ENCODE data around the gene CNTNAP2. TPM values are rescaled to one million over a fixed set of nuclear protein-coding genes. Genes with fewer than 3 reads are reported as not detected.

CNTNAP2 gene
- total and polyA plus RNA-seq, 4 donors = 0.14 to 2.3 (median 1.1) TPM

GRCh38 chr7:146702898-146703297 lies 586.3 kb downstream of the CNTNAP2 start (continued):
- no peak for TF ChIP-seq REST (IDR thresholded peaks at IDR 0.05)

GRCh38 chr7:146709451-146710027 lies 592.9 kb downstream of the CNTNAP2 start:
- Histone ChIP-seq H3K27me3 (ENCODE audit: control insufficient read depth in 4 of 4, insufficient read depth in 4 of 4, low read length in 3 of 4) (no peaks in the 10 kb centered on the region), H3K27ac (ENCODE audit: low read depth in 1 of 2, low read length in 2 of 2) (no peak overlapping the region), H3K9ac (ENCODE audit: low read depth in 1 of 2, low read length in 2 of 2) (no peak overlapping the region), H3K36me3 (ENCODE audit: control insufficient read depth in 4 of 4, insufficient read depth in 3 of 4, low read depth in 1 of 4, low read length in 3 of 4) (no peaks in the 10 kb centered on the region), H3K4me1 (ENCODE audit: control insufficient read depth in 4 of 4, insufficient read depth in 4 of 4, low read length in 3 of 4) (no peaks in the 10 kb centered on the region), H3K9me3 (ENCODE audit: control insufficient read depth in 4 of 4, low read length in 3 of 4) (peaks cover 0 to 3% (median 0%) of the 10 kb centered on the region in 4 donors), H3K4me3 (ENCODE audit: low read depth in 1 of 3, low read length in 3 of 3) (no peak overlapping the region)
- DNase-seq (ENCODE audit: low spot score) = no peak
- TF ChIP-seq GABPA (IDR thresholded peaks at IDR 0.05 in 1 of 2, conservative IDR thresholded peaks at IDR 0.05 in 1 of 2) = no peak
- TF ChIP-seq TAF1 (conservative IDR thresholded peaks at IDR 0.05) = no peak
- TF ChIP-seq YY1 (IDR thresholded peaks at IDR 0.05) = no peak
- TF ChIP-seq REST (IDR thresholded peaks at IDR 0.05) = no peak
- no peak for TF ChIP-seq EGR1 (IDR thresholded peaks at IDR 0.05; ENCODE audit: low read depth in 2 of 2)
- no peak for TF ChIP-seq RAD21 (IDR thresholded peaks at IDR 0.05)
- WGBS = 42% methylated on average over 4 of the region's 4 CpGs

DNA sequence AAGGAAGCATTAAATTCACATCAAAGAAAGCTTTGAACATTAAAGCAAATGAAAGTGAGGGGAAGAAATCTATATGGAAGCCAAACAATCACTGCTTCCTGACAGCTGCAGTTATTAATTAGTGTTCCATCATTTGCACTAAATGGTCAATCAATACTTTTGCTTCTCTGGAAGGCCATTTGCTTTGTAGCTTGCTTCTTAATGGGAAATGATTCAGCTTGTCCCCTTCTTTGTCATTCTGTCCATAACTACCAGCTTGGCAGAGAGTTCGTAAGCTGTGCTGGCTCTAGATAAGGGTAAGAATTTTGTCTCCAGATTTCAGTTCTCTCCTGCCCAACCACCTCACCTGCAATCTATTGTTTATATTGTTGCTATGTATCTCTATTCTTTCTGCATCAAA lies 596.6 kb downstream of the CNTNAP2 start:
- no peaks in the 10 kb centered on the region for H3K9me3 ChIP-seq (ENCODE audit: control insufficient read depth in 4 of 4, low read length in 3 of 4)
- no peaks in the 10 kb centered on the region for H3K27me3 ChIP-seq (ENCODE audit: control insufficient read depth in 4 of 4, insufficient read depth in 4 of 4, low read length in 3 of 4)
- no peaks in the 10 kb centered on the region for H3K4me1 ChIP-seq (ENCODE audit: control insufficient read depth in 4 of 4, insufficient read depth in 4 of 4, low read length in 3 of 4)
- H3K36me3 ChIP-seq (ENCODE audit: control insufficient read depth in 4 of 4, insufficient read depth in 3 of 4, low read depth in 1 of 4, low read length in 3 of 4) = no peaks in the 10 kb centered on the region
- H3K4me3 ChIP-seq (ENCODE audit: low read depth in 1 of 3, low read length in 3 of 3) = no peak overlapping the region
- WGBS = 88% methylated on average over 1 of the region's 1 CpG
- H3K9ac ChIP-seq (ENCODE audit: low read depth in 1 of 2, low read length in 2 of 2) = no peak overlapping the region
- no peak overlapping the region for H3K27ac ChIP-seq (ENCODE audit: low read depth in 1 of 2, low read length in 2 of 2)
- TF ChIP-seq FOXA1 (IDR thresholded peaks at IDR 0.05) (no peak), MAX (IDR thresholded peaks at IDR 0.05) (no peak), REST (IDR thresholded peaks at IDR 0.05) (no peak)
- DNase-seq (ENCODE audit: low spot score) = no peak
